Activated CD4-positive, alpha-beta T cell treated with anti-CD3 and anti-CD28 coated beads, Interleukin-2, Interleukin-6, amounts not matched to agents 100 ng/mL and 50 ng/mL, durations not matched to agents 16 hours and 8 hours (primary cell): ENCODE measurements around the gene GAN.
"Not testable (repeated sequence)": the region's sequence is repeated elsewhere in the genome, so short reads cannot be mapped to it uniquely, and the experiment has no call there.

ENCODE experiments used
- DNase-seq: peaks from one replicate; pipeline ENCODE4 v3.0.0-alpha.2; 2020

The GAN gene

GRCh38 chr16:81310045-81310644 lies 4.6 kb upstream of the GAN start:
- DNase-seq = peak; percentile 34

DNA sequence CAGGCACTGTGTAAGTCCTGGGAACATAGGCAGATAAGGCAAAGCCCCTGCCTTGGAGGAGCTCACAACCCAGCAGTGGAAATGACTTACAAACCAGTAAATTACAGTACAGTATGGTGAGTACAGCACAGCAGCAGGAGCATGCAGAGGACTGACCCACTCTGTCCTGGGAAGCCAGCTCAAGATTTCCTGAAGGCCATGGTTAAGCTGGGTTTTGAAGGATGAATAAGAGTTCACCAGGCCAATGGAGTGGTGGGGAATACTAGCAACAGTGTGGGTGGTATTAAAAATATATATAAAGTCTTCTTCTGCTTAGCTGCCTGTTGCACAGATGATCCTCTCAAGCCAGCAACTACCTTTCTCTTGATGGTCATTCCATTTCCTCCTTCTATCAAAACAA lies 3.0 kb upstream of the GAN start:
- no peak for DNase-seq

- DNase-seq = no peak
These were observed 810 bp upstream of the GAN start for GRCh38 chr16:81313701-81314602.

DNA sequence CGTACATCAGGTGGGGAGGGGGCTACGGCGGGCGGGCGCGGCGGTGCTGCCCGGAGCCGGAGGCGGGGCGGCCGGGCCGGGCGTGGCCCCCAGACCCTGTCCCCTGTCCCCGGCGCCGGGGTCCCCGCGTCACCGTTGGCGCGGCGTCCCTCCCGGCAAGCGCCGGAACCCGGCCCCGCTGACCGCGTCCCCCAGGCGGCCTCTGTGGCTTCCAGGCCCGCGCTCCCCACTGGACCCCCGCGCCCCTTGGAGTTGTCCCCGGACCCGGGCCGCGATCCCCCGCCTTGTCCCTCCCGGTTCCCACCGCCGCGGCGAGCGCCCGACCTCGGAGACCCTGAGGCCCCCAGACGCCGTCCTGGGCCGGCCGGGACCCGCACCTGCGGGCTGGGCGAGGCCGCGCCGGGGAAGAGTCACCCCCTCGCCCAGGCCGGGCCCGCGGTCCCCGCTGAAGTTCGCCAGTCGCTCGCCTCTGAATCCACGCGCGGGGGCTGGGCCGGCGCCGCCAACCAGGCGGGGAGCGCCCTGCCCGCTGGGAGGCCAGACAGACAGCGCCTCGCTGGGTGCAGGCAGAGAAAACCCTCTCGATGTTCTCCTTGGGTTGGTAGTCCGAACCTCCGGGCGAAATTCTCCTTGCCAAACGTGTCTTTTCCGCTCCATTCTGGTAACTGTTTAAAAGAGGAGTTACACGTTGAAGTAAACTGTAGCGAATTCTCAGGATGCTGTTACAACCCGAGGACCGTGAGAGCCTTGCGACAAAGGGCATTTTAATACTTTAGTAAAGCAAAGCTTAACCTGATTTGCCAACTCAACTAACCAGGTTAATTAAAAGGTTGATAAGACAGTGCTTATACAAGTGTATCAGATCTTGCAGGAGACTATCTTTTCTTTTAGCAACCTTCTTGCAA lies 761 bp downstream of the GAN start:
- peak; percentile 52 for DNase-seq

DNA sequence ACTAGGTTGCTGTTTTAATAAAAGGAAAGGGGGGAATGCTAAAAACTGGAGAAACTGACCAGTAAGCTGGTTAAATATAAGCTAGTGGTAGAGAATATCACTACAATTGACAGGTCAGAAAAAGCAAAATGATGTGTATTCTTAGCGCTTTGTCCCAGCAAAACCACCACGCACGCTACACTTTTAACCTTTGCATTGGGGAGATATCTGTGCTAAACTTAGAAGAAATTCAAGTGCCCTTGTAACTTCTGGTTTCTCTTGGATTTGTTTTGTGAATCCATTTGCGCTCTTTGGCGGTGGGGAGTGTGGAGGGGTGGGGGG lies 1.4 kb downstream of the GAN start:
- no peak for DNase-seq

DNA sequence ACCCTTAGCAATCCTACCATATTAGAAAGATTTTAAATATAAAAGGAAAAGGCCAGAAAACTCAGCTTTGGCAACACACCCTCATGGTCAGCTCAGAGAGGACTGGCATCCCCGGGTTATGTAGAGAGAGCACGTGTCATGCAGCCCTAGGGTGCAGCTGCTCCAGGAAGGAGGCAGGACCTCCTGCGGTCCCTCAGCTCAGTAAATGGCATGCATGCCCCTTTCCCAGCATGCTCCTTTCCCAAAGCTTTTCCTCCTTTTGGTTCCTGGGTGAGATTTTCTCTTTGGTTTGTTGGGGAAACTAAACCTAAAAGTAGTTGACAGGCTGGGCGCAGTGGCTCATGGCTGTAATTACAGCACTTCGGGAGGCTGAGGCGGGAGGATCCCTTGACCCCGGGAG lies 3.9 kb downstream of the GAN start:
- no peak for DNase-seq

- no peak for DNase-seq
These were observed 4.6 kb downstream of the GAN start for GRCh38 chr16:81319221-81319912.

DNA sequence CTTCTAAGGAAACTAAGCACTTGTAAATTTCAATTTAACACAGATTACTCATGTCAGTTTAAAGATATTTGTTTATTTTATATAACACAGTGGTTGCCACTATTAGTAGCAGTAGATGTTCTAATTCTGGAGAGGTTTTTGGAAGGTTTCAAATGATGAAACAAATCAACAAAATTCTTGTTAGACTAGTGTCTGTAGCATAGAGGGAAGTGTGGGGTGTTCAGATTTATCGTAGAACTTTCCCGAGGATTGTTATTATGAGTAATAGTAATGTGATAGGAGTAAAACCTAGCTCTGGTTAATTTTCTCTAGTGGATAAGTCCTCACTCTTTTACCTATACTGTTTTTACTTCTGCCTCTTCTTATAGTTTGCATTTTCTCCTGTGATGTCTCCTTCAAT lies 6.3 kb downstream of the GAN start:
- no peak for DNase-seq

DNA sequence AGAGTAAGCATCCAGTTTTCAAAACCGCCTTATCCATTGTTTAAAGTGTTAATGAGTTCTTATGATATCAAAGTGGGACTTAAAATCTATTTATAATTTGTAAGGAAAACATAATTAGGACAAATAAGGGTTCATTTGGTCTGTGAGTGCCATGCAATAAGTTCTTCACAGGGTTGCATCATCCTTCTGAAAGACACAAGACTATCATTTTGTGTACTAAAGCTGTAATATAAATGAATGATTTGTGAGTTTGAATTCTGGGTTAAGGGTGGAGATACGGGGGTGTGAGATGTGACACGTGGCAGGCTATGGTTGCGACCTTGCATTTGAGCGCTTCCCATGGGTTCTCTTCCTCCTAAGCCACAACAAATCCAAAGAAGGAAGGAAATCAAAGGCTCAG lies 6.8 kb downstream of the GAN start:
- DNase-seq = no peak

GRCh38 chr16:81324808-81325207 lies 10.0 kb downstream of the GAN start:
- no peak for DNase-seq

GRCh38 chr16:81327011-81327410 lies 12.2 kb downstream of the GAN start:
- no peak for DNase-seq

DNA sequence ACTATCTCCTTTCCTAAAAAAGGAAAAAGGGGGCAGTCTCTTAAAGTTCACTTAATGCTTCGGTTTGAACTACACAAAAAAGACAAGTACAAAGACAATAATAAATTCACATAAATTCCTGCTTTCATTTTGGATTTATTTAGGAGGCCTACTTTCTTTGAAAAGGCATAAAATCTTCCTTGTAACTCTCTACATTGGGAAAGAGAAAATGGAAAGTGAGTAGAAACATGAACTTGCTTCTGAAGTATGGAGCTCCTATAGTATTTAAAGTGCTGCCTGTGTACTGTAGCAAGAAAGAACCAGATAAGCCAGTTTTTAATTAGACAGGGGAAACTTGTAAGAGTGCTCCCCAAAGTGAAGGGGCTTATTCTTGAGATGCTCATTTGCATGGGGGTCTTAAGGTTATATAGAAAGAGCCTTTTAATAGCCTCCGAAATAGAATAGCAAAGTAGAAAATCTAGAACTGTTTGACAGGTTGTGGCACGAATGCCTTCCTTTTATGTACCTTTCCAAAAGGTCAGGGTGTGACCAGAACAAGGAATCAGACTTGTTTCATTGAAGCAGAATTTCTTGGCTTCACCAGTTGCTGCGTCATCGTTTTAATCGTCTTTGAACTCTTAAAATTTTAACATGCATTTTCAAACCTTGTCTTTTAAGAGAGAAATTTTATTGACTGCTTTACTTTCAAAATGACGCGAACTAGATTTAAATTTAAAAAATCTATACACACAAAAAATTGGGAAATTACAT lies 12.9 kb downstream of the GAN start:
- no peak for DNase-seq

GRCh38 chr16:81329947-81330346 lies 15.2 kb downstream of the GAN start:
- no peak for DNase-seq

- DNase-seq = no peak
These were observed 18.6 kb downstream of the GAN start for GRCh38 chr16:81333356-81333755.

- DNase-seq = peak; percentile 67
These were observed 20.9 kb downstream of the GAN start for GRCh38 chr16:81335669-81336068.

- no peak for DNase-seq
These were observed 22.3 kb downstream of the GAN start for GRCh38 chr16:81337097-81337496.

GRCh38 chr16:81345172-81345571 lies 30.4 kb downstream of the GAN start:
- not testable (repeated sequence) for DNase-seq

DNA sequence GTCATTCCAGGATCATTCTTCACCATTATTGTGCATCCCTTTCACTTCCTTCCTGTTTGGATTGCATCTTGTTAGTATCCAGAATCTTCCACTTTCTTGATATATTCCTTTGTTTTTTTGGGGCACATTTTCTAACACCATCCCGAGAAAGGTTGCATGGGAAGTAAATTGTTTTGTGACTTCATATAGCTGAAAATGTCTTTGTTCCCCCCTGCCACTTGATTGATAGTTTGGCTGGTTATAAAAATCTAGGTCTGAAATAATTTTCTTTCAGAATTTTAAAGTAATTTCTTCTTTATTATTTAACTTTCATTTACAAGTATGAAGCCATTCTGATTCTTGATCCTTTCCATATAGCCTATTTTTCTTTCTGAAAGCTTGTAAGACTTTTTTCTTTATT lies 32.7 kb downstream of the GAN start:
- DNase-seq = no peak

GRCh38 chr16:81349608-81350305 lies 35.0 kb downstream of the GAN start:
- no peak for DNase-seq

GRCh38 chr16:81350306-81350615 lies 35.5 kb downstream of the GAN start:
- no peak for DNase-seq

GRCh38 chr16:81353895-81354294 lies 39.1 kb downstream of the GAN start:
- no peak for DNase-seq
